IPS-18c (cell line): ENCODE measurements around the gene ANO4.
"Not testable (repeated sequence)": the region's sequence is repeated elsewhere in the genome, so short reads cannot be mapped to it uniquely, and the experiment has no call there.

ENCODE experiments used
- H3K4me3 ChIP-seq: 2 replicates; pipeline ENCODE4 v1.7.0; 2013; ENCODE audit warnings: low read depth, mild to moderate bottlenecking, low read length, moderate library complexity; ENCODE audit not compliant: insufficient read depth
- H3K9me3 ChIP-seq: one replicate; pipeline ENCODE4 v1.6.1; 2013; ENCODE audit warnings: mild to moderate bottlenecking, low read length, moderate library complexity; ENCODE audit not compliant: control insufficient read depth, insufficient read depth

ANO4 gene

GRCh38 chr12:101074940-101075680 lies 280.5 kb downstream of the ANO4 start:
- Histone ChIP-seq H3K9me3 (no peaks in the 10 kb centered on the region), H3K4me3 (no peak overlapping the region)

GRCh38 chr12:101076921-101077320 lies 282.3 kb downstream of the ANO4 start:
- Histone ChIP-seq H3K9me3 (no peaks in the 10 kb centered on the region), H3K4me3 (no peak overlapping the region)

- no peak overlapping the region for H3K4me3 ChIP-seq
Measured at GRCh38 chr12:101077791-101078528, 283.4 kb downstream of the ANO4 start.

GRCh38 chr12:101078536-101079285 lies 284.1 kb downstream of the ANO4 start:
- Histone ChIP-seq H3K9me3 (no peaks in the 10 kb centered on the region), H3K4me3 (no peak overlapping the region)

More at GRCh38 chr12:101077791-101078528, 283.4 kb downstream of the ANO4 start:
- H3K9me3 ChIP-seq: no peaks in the 10 kb centered on the region

DNA sequence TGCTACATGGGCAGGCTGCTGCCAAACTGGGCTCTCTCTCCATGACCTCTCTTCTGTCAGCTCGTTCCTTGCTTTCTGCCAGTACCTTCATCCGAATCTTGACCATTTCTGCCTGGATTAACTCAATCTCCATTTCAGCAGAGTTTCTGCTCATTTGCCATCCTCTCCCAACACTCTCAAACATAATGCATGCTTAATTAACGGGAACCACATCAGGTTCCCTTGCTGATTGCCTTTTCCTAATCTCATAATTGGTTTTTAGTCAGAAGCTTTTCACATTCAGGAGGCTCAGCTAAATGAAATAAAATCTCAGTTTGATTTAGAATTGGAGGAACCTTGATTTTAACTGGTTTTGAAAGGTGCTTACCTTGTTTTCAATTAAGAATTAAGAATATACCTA lies 288.1 kb downstream of the ANO4 start:
- Histone ChIP-seq H3K4me3 (no peak overlapping the region), H3K9me3 (no peaks in the 10 kb centered on the region)

DNA sequence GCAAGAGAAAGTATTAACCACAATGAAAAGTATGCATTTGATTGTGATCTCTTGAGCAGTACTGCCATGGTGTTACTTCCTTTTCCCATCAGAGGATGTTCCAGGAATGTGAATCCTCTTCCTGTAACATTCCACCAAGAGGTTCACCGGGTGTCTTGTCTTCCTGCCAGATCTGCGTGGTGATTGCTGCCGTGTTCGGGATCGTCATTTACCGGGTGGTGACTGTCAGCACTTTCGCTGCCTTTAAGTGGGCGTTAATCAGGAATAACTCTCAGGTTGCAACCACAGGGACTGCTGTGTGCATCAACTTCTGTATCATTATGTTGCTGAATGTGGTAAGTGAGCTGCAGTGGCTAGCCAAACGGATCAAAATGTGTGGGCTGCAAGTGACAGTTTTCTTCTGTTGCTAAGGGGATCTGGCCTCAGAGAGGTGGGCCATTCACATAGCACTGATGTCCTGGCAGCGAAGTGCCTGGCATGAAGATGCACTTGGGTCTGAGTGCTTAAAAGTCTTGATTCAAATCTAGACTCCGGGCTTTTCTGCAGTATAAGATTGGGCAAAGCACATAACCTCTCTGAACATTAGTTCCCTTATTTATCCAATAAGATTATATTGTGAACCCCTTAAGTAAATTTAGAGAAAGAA lies 292.0 kb downstream of the ANO4 start:
- Histone ChIP-seq H3K4me3 (no peak overlapping the region), H3K9me3 (no peaks in the 10 kb centered on the region)

- Histone ChIP-seq H3K9me3 (no peaks in the 10 kb centered on the region), H3K4me3 (no peak overlapping the region)
Measured at GRCh38 chr12:101087920-101088319, 293.3 kb downstream of the ANO4 start.

DNA sequence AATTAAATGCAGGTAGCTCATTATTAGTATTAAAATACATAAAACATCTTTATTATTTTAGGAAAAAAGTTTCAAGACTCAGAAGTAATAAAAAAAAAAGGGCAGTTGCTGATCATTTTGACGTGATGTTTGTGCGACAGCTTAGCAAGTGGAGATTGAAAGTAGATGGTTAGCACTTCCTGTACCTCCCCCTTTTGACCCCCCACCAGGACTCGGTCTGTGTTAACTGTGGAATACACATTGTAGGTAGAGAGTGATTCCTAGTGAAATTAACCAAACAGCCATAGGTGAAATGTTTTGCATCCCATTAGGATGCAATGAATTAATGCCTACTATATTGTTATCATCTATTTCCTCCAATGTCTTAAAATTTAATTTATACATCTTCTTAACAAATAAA lies 294.7 kb downstream of the ANO4 start:
- Histone ChIP-seq H3K9me3 (no peaks in the 10 kb centered on the region), H3K4me3 (no peak overlapping the region)

- H3K9me3 ChIP-seq, H3K4me3 ChIP-seq: not testable (repeated sequence)
Measured at GRCh38 chr12:101090222-101090621, 295.6 kb downstream of the ANO4 start.

DNA sequence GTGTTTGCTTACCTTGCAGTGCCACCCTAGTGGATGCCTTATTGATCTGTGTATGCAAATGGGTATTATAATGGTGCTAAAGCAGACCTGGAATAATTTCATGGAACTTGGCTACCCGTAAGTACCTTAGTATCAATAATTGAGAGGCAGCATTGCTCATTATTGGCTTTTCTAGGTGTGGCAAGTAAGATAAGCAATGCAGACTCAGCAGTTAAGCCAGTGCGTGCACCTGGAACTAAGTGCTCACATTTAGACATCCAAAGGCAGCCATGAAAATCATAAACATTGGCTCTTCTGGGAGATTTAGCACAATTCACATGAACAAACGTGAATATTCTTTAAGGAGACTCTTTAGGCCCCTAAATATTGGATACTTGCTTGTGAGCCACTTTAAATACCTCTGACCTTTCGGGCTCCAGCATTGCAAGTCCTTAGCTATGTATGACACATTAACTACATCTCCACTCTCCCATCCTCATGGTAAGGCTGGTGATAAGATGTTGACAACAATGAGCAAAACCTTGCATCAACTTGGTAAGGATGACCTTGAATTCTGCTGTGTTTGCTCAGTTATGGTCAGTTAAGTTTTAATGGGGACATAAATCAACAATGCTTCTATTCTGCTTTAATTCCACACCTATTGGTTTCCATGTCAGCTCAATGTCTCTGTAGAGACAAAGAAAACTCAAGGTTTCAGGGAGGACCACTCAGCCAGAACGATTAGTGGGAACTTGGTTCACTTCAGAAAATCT lies 303.4 kb downstream of the ANO4 start:
- no peaks in the 10 kb centered on the region for H3K9me3 ChIP-seq
- H3K4me3 ChIP-seq: no peak overlapping the region

GRCh38 chr12:101107032-101107763 lies 312.6 kb downstream of the ANO4 start:
- Histone ChIP-seq H3K9me3 (no peaks in the 10 kb centered on the region), H3K4me3 (no peak overlapping the region)

GRCh38 chr12:101108130-101108529 lies 313.6 kb downstream of the ANO4 start:
- Histone ChIP-seq H3K9me3 (no peaks in the 10 kb centered on the region), H3K4me3 (no peak overlapping the region)

- no peaks in the 10 kb centered on the region for H3K9me3 ChIP-seq
- H3K4me3 ChIP-seq: no peak overlapping the region
Measured at GRCh38 chr12:101110866-101111265, 316.3 kb downstream of the ANO4 start.

DNA sequence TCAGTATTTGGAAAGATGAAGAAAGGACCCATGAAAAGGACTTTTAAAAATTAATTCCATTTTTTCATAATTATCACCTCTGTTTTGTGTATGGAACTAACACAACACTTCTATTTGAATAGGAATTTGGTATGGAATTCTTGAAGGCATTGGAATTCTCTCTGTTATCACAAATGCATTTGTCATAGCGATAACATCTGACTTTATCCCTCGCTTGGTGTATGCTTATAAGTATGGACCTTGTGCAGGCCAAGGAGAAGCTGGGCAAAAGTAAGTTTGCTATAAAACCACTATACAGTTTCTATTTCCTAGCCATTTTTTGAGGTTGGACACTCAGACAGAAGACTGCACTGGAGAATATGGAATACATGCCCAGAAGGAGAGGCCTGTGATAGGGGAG lies 316.9 kb downstream of the ANO4 start:
- H3K4me3 ChIP-seq: no peak overlapping the region
- no peaks in the 10 kb centered on the region for H3K9me3 ChIP-seq

DNA sequence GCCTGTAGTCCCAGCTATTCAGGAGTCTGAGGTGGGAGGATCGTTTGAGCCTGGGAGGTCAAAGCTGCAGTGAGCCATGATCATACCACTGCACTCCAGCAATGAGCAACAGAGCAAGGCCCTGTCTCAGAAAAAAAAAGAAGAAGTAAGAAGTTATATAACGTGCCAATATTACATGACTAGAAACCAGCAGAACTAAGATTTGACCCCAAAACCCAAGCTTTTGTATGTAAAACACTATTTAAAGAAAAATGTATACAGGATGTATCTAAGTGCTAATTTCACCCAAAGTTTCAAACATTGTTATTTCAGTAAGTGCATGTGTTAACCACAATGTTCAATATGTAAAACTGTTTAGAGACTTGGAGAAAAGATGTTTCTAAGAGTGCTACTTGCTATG lies 320.8 kb downstream of the ANO4 start:
- H3K4me3 ChIP-seq: no peak overlapping the region
- H3K9me3 ChIP-seq: peaks cover 2% of the 10 kb centered on the region

DNA sequence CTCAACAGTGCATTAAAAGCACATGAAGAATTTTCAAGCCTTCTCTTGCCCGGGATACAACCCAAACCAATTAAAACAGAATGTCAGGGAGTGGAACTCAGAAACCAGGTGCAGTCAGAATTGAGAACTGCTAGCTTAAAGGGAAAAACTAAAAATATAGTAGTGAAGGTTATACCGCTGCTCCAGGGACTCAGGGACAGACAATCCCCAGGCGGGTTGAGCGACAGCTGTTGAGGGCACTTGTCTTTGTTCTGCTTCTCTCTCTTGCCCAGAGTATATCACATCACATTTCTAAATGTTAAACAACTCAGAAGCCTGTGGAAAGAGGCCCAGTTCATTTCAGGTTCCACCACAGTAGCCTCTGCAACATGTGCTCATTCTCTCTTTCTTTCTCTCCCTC lies 322.3 kb downstream of the ANO4 start:
- Histone ChIP-seq H3K9me3 (peaks cover 2% of the 10 kb centered on the region), H3K4me3 (no peak overlapping the region)
